Loucy (cell line): ENCODE data around the gene TRAPPC5.
A peak's percentile ranks its signal among the peaks of the same experiment; 100 is the strongest.

Source experiments
- H2AFZ ChIP-seq: fragments of 200-600 bp; sonication (generic); 2 replicates; pipeline ENCODE4 v1.6.0; 2016; ENCODE audit warnings: antibody characterized with exemption, mild to moderate bottlenecking, low read length, moderate library complexity
- H3F3A ChIP-seq: fragments of 200-600 bp; 2 replicates; pipeline ENCODE4 v1.6.0; 2016; ENCODE audit warnings: antibody characterized with exemption, low read depth, mild to moderate bottlenecking
- H3K27me3 ChIP-seq: fragments of 200-600 bp; sonication (generic); 2 replicates; pipeline ENCODE4 v1.6.1; 2014; ENCODE audit warnings: low read length, mild to moderate bottlenecking; ENCODE audit not compliant: insufficient read depth, poor library complexity, severe bottlenecking
- H3K36me3 ChIP-seq: fragments of 200-600 bp; sonication (generic); 2 replicates; pipeline ENCODE4 v1.6.1; 2016; ENCODE audit warnings: low read length; ENCODE audit not compliant: insufficient read depth
- H3K4me1 ChIP-seq: fragments of 200-600 bp; sonication (generic); 2 replicates; pipeline ENCODE4 v1.5.1; 2014; ENCODE audit warnings: low read length, mild to moderate bottlenecking; ENCODE audit not compliant: insufficient read depth, poor library complexity, severe bottlenecking
- H3K4me2 ChIP-seq: fragments of 200-600 bp; sonication (generic); 2 replicates; pipeline ENCODE4 v1.6.0; 2014; ENCODE audit warnings: antibody characterized with exemption, low read length, low read depth, mild to moderate bottlenecking; ENCODE audit not compliant: poor library complexity, severe bottlenecking
- H3K4me3 ChIP-seq: fragments of 200-600 bp; sonication (generic); 2 replicates; pipeline ENCODE4 v1.5.1; 2014; ENCODE audit warnings: low read length, mild to moderate bottlenecking, mixed read lengths; ENCODE audit not compliant: poor library complexity, severe bottlenecking
- H3K79me2 ChIP-seq: fragments of 200-600 bp; sonication (generic); 2 replicates; pipeline ENCODE4 v1.6.1; 2014; ENCODE audit warnings: low read length; ENCODE audit not compliant: insufficient read depth
- H3K9ac ChIP-seq: fragments of 200-600 bp; sonication (generic); 2 replicates; pipeline ENCODE4 v1.6.0; 2014; ENCODE audit warnings: mild to moderate bottlenecking, low read depth, low read length, moderate library complexity; ENCODE audit not compliant: poor library complexity, severe bottlenecking
- H3K9me2 ChIP-seq: fragments of 200-600 bp; sonication (generic); replicated peaks from 2 replicates; pipeline ENCODE4 v1.6.1; 2016; ENCODE audit warnings: low read depth, low read length, mixed read lengths
- H3K9me3 ChIP-seq: fragments of 200-600 bp; sonication (generic); 2 replicates; pipeline ENCODE4 v1.6.1; 2014; ENCODE audit warnings: mild to moderate bottlenecking, antibody characterized with exemption, low read length, low read depth; ENCODE audit not compliant: insufficient read depth
- H4K20me1 ChIP-seq: fragments of 200-600 bp; sonication (generic); 2 replicates; pipeline ENCODE4 v1.6.0; 2014; ENCODE audit warnings: antibody characterized with exemption, low read length, mild to moderate bottlenecking; ENCODE audit not compliant: insufficient read depth, poor library complexity, severe bottlenecking
- CTCF ChIP-seq: fragments of 200-600 bp; sonication (generic); conservative IDR thresholded peaks from 2 replicates; pipeline ENCODE4 v1.5.1; 2014; ENCODE audit warnings: mild to moderate bottlenecking, antibody characterized with exemption, low read length
- EZH2phosphoT487 ChIP-seq: fragments of 200-600 bp; IDR thresholded peaks from 2 replicates; pipeline ENCODE4 v1.6.1; 2018; ENCODE audit warnings: antibody characterized with exemption, mild to moderate bottlenecking, moderate library complexity, borderline replicate concordance

TRAPPC5 gene

GRCh38 chr19:7650148-7650547 is 30.5 kb upstream of the TRAPPC5 start:
- Histone ChIP-seq H3K36me3 (no peaks in the 10 kb centered on the region), H4K20me1 (no peaks in the 10 kb centered on the region), H3K9me2 (no peaks in the 10 kb centered on the region), H3K4me3 (no peak overlapping the region), H3K27me3 (no peaks in the 10 kb centered on the region), H3F3A (no peaks in the 10 kb centered on the region), H3K9me3 (no peaks in the 10 kb centered on the region), H3K4me2 (no peak overlapping the region), H3K79me2 (no peaks in the 10 kb centered on the region), H2AFZ (no peak overlapping the region), H3K9ac (no peak overlapping the region), H3K4me1 (peaks cover 4% of the 10 kb centered on the region)
- TF ChIP-seq EZH2phosphoT487 = no peak
- no peak for TF ChIP-seq CTCF

- peaks cover 4% of the 10 kb centered on the region for H3K4me1 ChIP-seq
- peak overlapping the region; percentile 89 for H2AFZ ChIP-seq
- H3K4me3 ChIP-seq = peak overlapping the region; percentile 58
- no peaks in the 10 kb centered on the region for H3K9me3 ChIP-seq
- H3K36me3 ChIP-seq = no peaks in the 10 kb centered on the region
- peak; percentile 96 for TF ChIP-seq CTCF
- TF ChIP-seq EZH2phosphoT487 = no peak
- H4K20me1 ChIP-seq = no peaks in the 10 kb centered on the region
- no peaks in the 10 kb centered on the region for H3F3A ChIP-seq
- no peaks in the 10 kb centered on the region for H3K79me2 ChIP-seq
- H3K9me2 ChIP-seq = no peaks in the 10 kb centered on the region
- H3K9ac ChIP-seq = peak overlapping the region; percentile 56
- peak overlapping the region; percentile 65 for H3K4me2 ChIP-seq
- H3K27me3 ChIP-seq = no peaks in the 10 kb centered on the region
Observed at GRCh38 chr19:7652061-7652641, 28.5 kb upstream of the TRAPPC5 start.

- Histone ChIP-seq H3K9me2 (no peaks in the 10 kb centered on the region), H3K79me2 (no peaks in the 10 kb centered on the region), H4K20me1 (no peaks in the 10 kb centered on the region), H3K9ac (no peak overlapping the region), H2AFZ (no peak overlapping the region), H3K4me3 (no peak overlapping the region), H3K36me3 (no peaks in the 10 kb centered on the region), H3K27me3 (no peaks in the 10 kb centered on the region), H3K4me2 (no peak overlapping the region), H3K9me3 (no peaks in the 10 kb centered on the region), H3K4me1 (peaks cover 4% of the 10 kb centered on the region), H3F3A (no peaks in the 10 kb centered on the region)
- TF ChIP-seq CTCF (no peak), EZH2phosphoT487 (no peak)
Observed at GRCh38 chr19:7654401-7654800, 26.2 kb upstream of the TRAPPC5 start.
